Fibroblast of pulmonary artery (primary cell): Measurements from ENCODE around the gene GALM.
A peak's percentile ranks its signal among the peaks of the same experiment; 100 is the strongest.
"Not testable (repeated sequence)": the region's sequence is repeated elsewhere in the genome, so short reads cannot be mapped to it uniquely, and the experiment has no call there.

Source experiments
- DNase-seq: peaks from one replicate; pipeline ENCODE4 v3.0.0-alpha.2; 2010; ENCODE audit warnings: low read depth
- H3K4me3 ChIP-seq: replicated peaks from 2 replicates; pipeline ENCODE4 v1.5.1; 2011; ENCODE audit warnings: low read depth, mild to moderate bottlenecking, control low read depth, low read length, moderate library complexity
- CTCF ChIP-seq: IDR thresholded peaks from 2 replicates; pipeline ENCODE4 v1.5.1; 2011; ENCODE audit warnings: mild to moderate bottlenecking, control low read depth, low read length, inconsistent platforms; ENCODE audit errors: missing control alignments

GALM gene

GRCh38 chr2:38635139-38635538, 30.8 kb upstream of the GALM start:
- DNase-seq = no peak
- no peak for TF ChIP-seq CTCF
- no peak overlapping the region for H3K4me3 ChIP-seq

GRCh38 chr2:38636069-38636468, 29.8 kb upstream of the GALM start:
- no peak overlapping the region for H3K4me3 ChIP-seq
- no peak for TF ChIP-seq CTCF
- no peak for DNase-seq

GRCh38 chr2:38642373-38643017, 23.4 kb upstream of the GALM start:
- not testable (repeated sequence) for DNase-seq, H3K4me3 ChIP-seq

GRCh38 chr2:38643021-38643671, 22.8 kb upstream of the GALM start:
- DNase-seq = no peak
- no peak for TF ChIP-seq CTCF
- no peak overlapping the region for H3K4me3 ChIP-seq

GRCh38 chr2:38643683-38644511, 22.0 kb upstream of the GALM start:
- not testable (repeated sequence) for H3K4me3 ChIP-seq, DNase-seq

- peak; percentile 34 for DNase-seq
- TF ChIP-seq CTCF = no peak
- H3K4me3 ChIP-seq = no peak overlapping the region
Measured at GRCh38 chr2:38648107-38648761, 17.7 kb upstream of the GALM start.

GRCh38 chr2:38649176-38649728, 16.7 kb upstream of the GALM start:
- no peak for DNase-seq
- H3K4me3 ChIP-seq = no peak overlapping the region
- TF ChIP-seq CTCF = no peak
